WI38 (cell line): ENCODE data around the gene MYO1D.

Source experiments
- H3K4me3 ChIP-seq: 2 replicates; pipeline ENCODE4 v1.5.1; 2011; ENCODE audit warnings: low read depth, mild to moderate bottlenecking, control low read depth, low read length
- TF ChIP-seq, protein P1 (sequence below): IDR thresholded peaks from 2 replicates; pipeline ENCODE4 v1.5.1; 2012; ENCODE audit warnings: low read depth, mild to moderate bottlenecking, control low read depth, low read length

Gene MYO1D

DNA sequence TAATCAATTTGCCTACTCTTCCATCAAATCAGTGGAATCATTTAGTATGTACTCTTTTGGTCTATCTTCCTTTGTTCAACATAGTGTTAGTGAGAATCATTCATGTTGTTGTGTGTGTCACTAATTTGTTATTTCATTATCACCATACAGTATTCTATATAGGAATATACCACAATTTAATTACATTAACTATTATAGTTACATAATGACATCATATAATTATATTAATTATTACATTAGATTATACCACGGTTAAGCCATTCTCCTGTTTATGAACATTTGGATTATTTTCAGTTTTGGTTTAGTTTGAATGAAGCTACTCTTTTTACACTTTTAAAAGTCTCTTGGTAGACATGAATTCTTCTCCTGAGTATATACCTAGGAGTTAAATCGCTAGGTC, 40.4 kb downstream of the MYO1D start:
- TF ChIP-seq, protein P1, sequence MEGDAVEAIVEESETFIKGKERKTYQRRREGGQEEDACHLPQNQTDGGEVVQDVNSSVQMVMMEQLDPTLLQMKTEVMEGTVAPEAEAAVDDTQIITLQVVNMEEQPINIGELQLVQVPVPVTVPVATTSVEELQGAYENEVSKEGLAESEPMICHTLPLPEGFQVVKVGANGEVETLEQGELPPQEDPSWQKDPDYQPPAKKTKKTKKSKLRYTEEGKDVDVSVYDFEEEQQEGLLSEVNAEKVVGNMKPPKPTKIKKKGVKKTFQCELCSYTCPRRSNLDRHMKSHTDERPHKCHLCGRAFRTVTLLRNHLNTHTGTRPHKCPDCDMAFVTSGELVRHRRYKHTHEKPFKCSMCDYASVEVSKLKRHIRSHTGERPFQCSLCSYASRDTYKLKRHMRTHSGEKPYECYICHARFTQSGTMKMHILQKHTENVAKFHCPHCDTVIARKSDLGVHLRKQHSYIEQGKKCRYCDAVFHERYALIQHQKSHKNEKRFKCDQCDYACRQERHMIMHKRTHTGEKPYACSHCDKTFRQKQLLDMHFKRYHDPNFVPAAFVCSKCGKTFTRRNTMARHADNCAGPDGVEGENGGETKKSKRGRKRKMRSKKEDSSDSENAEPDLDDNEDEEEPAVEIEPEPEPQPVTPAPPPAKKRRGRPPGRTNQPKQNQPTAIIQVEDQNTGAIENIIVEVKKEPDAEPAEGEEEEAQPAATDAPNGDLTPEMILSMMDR = no peak
- H3K4me3 ChIP-seq = no peak overlapping the region

DNA sequence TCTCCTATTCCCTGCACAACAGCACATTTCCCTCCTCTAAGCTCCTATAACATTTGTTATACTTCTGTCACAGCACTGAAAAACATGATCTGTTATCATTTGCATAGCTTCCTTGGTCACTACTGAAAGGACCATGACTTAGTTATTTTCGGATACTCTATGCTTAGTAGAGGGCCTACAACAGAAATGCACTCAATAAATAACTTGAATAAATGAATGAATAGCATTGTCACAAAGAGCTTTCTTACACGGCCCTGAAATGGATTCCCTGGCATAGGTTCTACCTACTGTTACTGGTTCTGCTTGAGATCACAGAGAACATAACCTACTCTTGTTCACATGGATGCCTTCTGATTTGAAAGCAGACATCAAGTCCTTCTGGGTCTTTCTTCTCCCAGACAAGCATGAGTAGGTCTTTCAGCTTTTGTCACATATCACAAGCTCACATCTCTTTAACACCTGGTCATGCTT, 41.6 kb downstream of the MYO1D start:
- H3K4me3 ChIP-seq = no peak overlapping the region
- TF ChIP-seq, protein P1 = no peak

DNA sequence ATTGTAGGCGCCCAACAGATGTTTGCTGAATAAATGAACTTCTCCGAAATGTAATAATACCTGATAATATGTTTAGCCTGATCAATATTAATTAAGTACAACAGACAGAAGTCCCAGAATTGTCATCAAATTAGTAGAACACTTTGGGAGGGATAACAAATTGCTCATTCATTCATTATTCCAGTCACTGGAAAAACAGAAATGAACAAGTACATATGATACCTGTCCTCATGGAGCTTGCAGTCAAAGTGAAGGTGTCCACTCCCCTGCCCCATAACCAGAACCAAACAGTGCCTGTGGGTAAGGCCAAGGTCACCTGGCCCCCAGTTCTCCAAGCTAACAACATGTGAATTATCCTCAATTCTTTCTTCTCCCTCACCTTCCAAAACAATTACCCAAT, 42.8 kb downstream of the MYO1D start:
- no peak overlapping the region for H3K4me3 ChIP-seq
- TF ChIP-seq, protein P1 = no peak

DNA sequence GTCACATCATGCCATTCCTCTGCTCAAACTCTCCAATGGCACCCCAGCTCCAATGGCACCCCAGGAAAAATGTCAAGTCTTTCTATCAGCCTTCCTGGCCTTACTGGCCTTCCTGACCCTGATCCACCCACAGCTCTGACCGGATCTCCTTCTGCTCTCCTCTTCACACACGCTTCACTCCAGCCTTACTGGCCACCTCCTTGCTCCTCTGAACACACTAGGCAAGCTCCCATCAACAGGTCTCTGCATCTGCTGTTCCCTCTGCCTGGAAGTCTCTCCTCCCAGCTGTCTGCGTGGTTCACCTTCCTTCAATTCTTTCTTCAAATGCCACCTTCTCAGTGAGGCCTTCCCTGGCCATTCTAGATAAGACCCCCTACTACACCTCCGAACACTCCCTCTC, 43.4 kb downstream of the MYO1D start:
- H3K4me3 ChIP-seq = no peak overlapping the region
- TF ChIP-seq, protein P1 = no peak

DNA sequence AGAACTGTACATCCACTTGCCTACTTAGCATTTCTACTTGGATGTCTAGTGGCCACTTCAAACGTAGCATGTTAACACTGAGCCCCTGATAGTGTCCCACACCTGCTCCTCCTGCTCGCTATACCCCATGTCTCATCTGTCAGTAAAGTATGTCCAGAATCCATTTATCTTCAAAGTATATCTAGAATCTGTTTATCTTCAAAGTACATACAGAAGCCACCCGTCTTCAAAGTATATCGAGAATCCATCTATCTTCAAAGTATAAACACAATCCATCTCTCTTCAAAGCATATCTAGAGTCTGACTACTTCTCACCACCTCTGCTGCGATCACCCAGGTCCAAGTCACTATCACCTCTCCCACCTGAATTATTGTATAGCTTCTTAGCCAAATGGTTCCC, 43.8 kb downstream of the MYO1D start:
- TF ChIP-seq, protein P1 = no peak
- H3K4me3 ChIP-seq = no peak overlapping the region

DNA sequence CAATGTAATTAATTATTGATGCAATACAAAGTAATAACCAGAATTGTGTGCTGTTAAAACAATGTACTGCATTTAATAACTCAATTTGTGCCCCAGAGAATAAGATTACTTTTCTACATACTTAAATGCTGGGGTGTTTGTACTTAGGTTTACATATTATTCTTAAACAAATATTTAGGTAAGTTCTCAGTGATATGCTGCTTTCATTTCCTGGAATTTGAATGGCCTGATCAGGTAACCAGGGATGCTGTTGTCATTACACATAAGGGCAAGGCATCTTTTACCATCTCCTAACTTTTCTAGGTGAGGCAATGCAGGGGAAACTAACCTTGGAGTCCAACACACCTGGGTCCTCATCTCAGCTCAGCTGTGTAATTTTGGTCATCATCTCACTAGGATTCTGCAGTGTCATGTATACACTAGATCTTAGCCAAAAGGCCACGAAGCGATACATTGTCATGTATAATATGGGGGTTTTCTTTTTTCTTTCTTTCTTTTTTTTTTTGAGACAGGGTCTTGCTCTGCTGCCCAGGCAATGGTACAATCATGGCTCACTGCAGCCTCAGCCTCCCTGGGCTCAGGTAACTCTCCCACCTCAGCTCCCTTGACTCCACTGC, 45.2 kb downstream of the MYO1D start:
- TF ChIP-seq, protein P1 = no peak
- no peak overlapping the region for H3K4me3 ChIP-seq

DNA sequence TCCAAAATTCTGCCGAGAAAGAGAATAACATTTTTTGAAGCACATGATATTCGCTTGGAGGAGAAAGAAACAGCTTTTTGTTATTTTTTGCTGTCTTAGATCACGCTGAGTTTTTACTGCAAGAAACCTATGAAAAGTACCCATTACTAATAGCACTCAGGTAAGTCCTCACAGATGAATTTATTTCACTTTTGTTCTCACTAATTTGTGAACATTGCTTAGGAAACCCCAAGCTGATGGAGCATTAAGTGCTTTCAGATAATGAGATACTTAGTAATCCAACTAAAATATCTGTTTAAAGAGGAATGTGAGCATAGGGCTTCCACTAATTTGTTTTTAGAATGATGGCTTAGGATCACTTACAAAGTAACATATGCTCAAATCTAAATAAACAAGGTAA, 45.7 kb downstream of the MYO1D start:
- no peak overlapping the region for H3K4me3 ChIP-seq
- TF ChIP-seq, protein P1 = no peak
